Brain microvascular endothelial cell (primary cell): ENCODE results near the gene LDB3.

Experiments
- DNase-seq: peaks from one replicate; pipeline ENCODE4 v3.0.0-alpha.2; 2020
- H3K27ac ChIP-seq: fragments of 250-450 bp; sonication (Bioruptor Pico); 2 replicates; pipeline ENCODE4 v1.5.1; 2020; ENCODE audit warnings: mild to moderate bottlenecking, moderate library complexity
- H3K27me3 ChIP-seq: fragments of 250-450 bp; sonication (Bioruptor Pico); replicated peaks from 2 replicates; pipeline ENCODE4 v1.5.1; 2020; ENCODE audit warnings: mild to moderate bottlenecking
- H3K36me3 ChIP-seq: fragments of 250-450 bp; sonication (Bioruptor Pico); replicated peaks from 2 replicates; pipeline ENCODE4 v1.5.1; 2020; ENCODE audit warnings: mild to moderate bottlenecking
- H3K4me3 ChIP-seq: 2 replicates; pipeline ENCODE4 v1.5.1; 2011; ENCODE audit warnings: low read depth, mild to moderate bottlenecking, control low read depth, low read length, moderate library complexity
- in situ Hi-C: cut with HindIII; loops from 2 replicates; pipeline ENCODE4 v1.10.0; 2017; ENCODE audit warnings: low sequenced_read_pairs, low pct_ligation_motif_present
- TF ChIP-seq, protein P1 (sequence below): IDR thresholded peaks from 2 replicates; pipeline ENCODE4 v1.5.1; 2011; ENCODE audit warnings: low read depth, mild to moderate bottlenecking, moderate library complexity, low read length, control low read depth, inconsistent platforms; ENCODE audit errors: missing control alignments

LDB3 gene

DNA sequence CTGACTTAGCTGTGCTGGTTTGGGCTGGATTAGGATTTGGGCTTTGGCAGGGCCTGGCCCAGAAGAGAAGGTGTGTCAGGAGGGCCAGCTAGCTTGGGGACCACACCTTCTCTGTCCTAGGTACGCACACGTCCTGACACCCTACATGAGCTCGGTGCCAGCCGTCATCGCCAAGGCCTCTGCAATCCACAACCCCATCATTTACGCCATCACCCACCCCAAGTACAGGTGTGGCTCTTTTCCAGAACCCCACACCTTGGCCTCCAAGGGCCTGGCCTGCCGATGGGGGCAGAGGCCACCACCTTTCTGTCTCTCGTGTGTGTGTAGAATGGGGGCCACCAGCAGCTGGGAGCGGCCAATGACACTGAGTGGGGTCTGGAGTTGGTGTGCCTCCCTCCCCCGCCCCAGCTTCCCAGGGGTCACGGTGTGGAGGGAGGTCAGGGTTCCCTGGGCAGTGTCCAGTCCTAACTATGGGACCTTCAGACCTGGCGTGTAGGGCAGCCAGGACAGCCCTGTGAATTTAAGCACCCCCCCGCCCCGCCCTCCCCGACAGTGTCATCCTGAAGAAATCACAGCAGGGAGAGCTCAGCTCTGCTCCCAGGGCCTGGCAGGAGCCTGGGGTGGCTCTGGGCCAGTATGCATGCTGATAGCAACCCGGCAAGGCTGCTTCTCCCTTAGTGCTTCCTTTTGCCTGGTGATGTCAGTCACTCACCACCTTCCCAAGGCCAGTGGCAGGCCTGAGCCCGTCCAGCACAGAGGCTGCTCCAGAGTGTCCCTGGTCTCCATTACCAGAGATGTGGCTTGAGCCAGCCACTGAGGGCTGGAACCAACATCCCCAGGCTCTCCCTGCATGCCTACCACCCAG, 6.9 kb upstream of the LDB3 start:
- in situ Hi-C loops: no loop called here
- no peak overlapping the region for H3K4me3 ChIP-seq
- DNase-seq: peak; percentile 21
- no peaks in the 10 kb centered on the region for H3K36me3 ChIP-seq
- H3K27ac ChIP-seq: no peak overlapping the region
- H3K27me3 ChIP-seq: no peaks in the 10 kb centered on the region
- TF ChIP-seq, protein P1, sequence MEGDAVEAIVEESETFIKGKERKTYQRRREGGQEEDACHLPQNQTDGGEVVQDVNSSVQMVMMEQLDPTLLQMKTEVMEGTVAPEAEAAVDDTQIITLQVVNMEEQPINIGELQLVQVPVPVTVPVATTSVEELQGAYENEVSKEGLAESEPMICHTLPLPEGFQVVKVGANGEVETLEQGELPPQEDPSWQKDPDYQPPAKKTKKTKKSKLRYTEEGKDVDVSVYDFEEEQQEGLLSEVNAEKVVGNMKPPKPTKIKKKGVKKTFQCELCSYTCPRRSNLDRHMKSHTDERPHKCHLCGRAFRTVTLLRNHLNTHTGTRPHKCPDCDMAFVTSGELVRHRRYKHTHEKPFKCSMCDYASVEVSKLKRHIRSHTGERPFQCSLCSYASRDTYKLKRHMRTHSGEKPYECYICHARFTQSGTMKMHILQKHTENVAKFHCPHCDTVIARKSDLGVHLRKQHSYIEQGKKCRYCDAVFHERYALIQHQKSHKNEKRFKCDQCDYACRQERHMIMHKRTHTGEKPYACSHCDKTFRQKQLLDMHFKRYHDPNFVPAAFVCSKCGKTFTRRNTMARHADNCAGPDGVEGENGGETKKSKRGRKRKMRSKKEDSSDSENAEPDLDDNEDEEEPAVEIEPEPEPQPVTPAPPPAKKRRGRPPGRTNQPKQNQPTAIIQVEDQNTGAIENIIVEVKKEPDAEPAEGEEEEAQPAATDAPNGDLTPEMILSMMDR: no peak

DNA sequence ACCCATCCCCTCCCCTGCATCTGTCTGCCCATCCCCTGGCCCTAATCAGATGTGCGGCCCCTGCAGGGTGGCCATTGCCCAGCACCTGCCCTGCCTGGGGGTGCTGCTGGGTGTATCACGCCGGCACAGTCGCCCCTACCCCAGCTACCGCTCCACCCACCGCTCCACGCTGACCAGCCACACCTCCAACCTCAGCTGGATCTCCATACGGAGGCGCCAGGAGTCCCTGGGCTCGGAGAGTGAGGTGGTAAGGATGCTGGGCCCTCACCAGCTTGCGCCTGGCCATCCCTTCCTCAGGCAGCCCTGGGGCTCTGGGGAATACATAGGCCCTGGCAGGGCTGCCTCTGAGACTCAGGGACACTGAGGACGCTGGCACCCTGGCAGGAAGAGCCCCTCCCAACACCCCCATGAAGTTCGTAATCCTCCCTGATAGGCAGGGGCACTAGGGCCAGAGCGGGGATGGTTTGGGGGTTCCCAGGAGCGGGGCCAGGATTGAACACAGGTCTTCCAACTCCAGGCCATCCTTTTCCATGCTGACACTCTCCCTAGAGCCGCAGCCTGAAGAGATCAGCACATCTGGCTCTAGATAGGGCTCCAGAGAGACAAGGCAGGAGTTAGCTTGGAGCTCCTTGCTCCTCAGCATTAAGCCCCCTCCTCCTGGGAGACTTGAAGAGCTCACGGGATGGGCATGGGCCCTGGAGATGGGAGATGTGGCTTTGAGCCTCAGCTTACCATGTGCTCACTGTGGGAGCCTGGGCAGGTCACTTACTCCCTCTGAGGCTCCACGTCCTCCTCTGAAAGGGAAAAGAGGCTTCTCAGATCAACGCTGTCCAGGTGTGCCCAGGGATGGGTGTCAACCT, 5.9 kb upstream of the LDB3 start:
- in situ Hi-C loops: no loop called here
- Histone ChIP-seq H3K36me3 (no peaks in the 10 kb centered on the region), H3K4me3 (no peak overlapping the region), H3K27ac (no peak overlapping the region), H3K27me3 (no peaks in the 10 kb centered on the region)
- DNase-seq: no peak
- TF ChIP-seq, protein P1: no peak

DNA sequence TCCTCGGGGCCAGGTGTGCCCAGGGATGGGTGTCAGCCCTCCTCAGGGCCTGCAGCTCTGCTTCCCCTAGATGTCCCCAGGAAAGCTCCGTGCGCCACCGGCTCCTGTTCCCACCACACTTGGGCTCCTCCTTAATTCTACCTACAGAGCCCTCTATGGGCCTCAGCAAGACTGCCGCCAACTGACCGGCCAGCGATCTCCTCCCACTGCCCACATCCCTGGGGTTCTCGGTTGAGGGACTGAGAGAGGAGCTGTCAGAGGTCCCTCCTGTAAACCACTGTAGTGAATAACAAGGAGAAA, 5.3 kb upstream of the LDB3 start:
- H3K36me3 ChIP-seq: no peaks in the 10 kb centered on the region
- H3K27ac ChIP-seq: no peak overlapping the region
- no peaks in the 10 kb centered on the region for H3K27me3 ChIP-seq
- no peak overlapping the region for H3K4me3 ChIP-seq
- no peak for DNase-seq
- in situ Hi-C loops: no loop called here
- TF ChIP-seq, protein P1: no peak

DNA sequence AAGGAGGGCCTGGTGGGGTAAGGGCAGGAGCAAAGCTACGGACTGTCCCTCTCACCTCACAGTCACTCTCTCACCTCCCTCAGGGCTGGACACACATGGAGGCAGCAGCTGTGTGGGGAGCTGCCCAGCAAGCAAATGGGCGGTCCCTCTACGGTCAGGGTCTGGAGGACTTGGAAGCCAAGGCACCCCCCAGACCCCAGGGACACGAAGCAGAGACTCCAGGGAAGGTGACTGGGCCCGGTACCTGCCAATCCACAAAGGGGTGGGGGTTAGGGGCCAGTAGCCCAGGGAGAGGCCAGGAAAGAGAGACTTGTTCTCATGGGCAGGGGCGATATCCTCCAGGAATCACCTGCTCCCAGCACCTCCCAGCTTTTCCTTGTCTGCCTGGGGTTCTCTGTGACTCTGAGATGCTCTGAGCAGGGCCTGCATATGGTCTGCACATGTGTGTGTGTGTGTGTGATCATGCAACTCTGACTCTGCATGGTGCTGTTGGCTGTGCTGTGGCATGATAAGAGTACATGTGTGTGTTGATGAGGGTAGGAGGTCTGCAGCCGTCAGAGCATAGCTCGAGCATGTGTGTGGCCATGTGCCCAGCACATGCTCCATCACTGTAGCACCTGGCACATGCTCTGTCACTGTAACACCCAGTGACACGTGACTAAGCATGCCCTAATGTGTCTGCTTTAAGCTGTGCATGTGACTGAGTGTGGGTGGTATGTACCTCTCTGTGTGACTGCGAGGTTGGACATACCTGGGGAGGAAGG, 4.6 kb upstream of the LDB3 start:
- Histone ChIP-seq H3K4me3 (no peak overlapping the region), H3K27ac (no peak overlapping the region), H3K27me3 (no peaks in the 10 kb centered on the region), H3K36me3 (no peaks in the 10 kb centered on the region)
- in situ Hi-C loops: no loop called here
- DNase-seq: no peak
- TF ChIP-seq, protein P1: no peak

DNA sequence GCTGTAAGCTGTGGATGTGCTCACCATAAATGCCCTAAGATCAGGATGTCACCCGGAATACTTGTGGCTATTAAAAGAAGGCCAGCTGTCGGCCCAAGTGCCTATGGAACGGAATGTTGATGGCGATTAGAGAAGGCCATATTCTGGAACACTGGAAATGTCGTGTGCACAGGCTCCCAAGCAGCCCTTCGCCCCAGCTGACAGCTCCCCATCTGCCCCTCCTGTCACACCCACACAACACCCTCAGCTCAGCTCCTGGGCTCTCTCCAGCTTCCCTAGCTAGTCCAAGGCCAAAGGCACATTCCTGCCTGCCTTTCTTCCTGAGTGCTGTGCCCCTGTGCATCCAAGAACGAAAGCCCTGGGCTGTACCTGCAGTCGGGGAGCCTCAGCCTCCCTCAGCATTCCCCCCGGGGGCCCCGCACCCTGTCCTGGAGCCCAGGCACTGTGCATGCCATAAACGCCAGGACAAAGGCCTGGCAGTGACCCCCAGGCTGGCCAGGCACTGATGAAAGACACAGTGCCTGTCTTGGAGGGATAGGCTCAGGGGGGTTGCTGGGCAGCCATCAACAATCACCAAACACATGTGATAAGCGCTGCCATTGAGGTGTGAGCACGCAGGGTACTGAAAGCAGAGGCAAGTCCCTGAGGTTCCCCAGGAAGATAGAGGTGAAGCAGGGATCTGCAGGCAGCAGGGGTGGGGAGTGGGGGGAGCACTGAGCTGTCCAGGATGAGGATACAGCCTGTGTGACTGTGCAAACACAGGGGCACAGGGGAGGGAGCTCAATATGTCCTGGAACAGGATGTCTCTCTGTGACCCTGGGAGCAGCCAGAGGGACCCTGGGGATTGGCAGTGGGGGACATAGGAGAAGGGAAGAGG, 3.7 kb upstream of the LDB3 start:
- H3K27me3 ChIP-seq: no peaks in the 10 kb centered on the region
- H3K4me3 ChIP-seq: no peak overlapping the region
- TF ChIP-seq, protein P1: no peak
- in situ Hi-C loops: no loop called here
- no peak overlapping the region for H3K27ac ChIP-seq
- H3K36me3 ChIP-seq: no peaks in the 10 kb centered on the region
- no peak for DNase-seq
